SHP77 (cell line): ENCODE results near the gene PIK3AP1.

Experiments used
- DNase-seq, 2 experiments: peaks; one replicate each; lab custom pipeline; 2025; lab: John Stamatoyannopoulos, UW

PIK3AP1 gene

DNA sequence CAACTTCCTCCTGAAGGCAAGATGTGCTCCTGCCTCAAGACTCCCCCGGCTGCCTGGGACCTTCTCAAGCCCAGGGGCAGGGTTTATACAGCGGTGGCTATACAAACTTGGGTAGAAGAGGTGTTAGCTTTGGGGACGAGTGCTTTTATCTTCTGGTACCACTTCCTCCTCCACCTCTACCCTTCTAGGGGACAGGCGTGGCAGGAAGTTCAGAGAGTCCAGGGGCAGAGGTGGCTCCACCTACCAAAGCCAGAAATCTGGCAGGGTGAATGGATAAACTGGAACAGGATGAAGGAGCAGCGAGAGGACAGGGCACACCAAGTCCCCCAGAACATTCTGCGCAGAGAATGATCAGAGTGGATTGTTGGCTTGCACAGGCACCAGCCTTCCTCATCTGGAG is 109.5 kb downstream of the PIK3AP1 start:
- no peak for DNase-seq

GRCh38 chr10:96609510-96609909 is 110.8 kb downstream of the PIK3AP1 start:
- no peak for DNase-seq

DNA sequence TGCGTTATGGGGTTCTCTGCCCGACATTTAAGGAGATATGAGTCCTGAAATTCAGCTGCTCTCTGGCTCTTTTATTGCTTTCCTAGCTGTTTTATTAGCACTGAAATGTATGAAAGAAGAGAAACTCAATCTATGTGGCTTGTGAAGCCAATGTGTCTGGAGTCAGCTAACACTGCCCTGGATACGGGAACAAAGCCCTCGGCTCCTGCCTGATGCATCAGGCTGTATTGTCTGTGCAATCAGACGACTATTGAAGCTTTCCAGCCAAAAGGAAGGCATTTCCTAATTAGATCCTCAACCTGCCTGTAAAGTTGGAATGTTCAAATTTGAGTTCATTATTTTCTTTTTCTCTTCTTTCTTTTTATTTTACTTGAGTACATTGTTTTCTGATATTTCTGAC is 111.5 kb downstream of the PIK3AP1 start:
- no peak for DNase-seq

GRCh38 chr10:96608262-96608661 is 112.1 kb downstream of the PIK3AP1 start:
- DNase-seq = no peak

GRCh38 chr10:96606946-96607345 is 113.4 kb downstream of the PIK3AP1 start:
- no peak for DNase-seq

- DNase-seq = no peak
Observed at GRCh38 chr10:96606216-96606615, 114.1 kb downstream of the PIK3AP1 start.

DNA sequence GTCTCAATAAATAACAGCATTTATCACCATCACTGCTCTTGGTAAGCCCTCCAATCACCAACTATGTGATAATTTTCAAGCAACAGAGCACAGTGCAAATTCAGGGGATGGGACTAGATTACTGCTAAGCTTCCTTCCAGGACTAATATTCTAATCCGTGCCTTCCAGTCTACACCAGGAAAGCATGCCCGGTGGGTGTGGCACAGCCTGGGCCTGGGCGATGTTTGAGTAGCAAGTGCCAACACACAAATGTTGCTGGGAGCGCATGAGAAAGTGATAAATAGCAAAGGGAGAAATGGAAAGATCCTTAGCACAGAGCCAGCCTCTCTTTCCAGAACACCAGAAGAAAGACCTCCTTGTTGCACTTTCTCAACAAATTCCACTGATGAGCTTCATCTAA is 120.0 kb downstream of the PIK3AP1 start:
- DNase-seq = no peak

GRCh38 chr10:96598846-96599245 is 121.5 kb downstream of the PIK3AP1 start:
- no peak for DNase-seq

DNA sequence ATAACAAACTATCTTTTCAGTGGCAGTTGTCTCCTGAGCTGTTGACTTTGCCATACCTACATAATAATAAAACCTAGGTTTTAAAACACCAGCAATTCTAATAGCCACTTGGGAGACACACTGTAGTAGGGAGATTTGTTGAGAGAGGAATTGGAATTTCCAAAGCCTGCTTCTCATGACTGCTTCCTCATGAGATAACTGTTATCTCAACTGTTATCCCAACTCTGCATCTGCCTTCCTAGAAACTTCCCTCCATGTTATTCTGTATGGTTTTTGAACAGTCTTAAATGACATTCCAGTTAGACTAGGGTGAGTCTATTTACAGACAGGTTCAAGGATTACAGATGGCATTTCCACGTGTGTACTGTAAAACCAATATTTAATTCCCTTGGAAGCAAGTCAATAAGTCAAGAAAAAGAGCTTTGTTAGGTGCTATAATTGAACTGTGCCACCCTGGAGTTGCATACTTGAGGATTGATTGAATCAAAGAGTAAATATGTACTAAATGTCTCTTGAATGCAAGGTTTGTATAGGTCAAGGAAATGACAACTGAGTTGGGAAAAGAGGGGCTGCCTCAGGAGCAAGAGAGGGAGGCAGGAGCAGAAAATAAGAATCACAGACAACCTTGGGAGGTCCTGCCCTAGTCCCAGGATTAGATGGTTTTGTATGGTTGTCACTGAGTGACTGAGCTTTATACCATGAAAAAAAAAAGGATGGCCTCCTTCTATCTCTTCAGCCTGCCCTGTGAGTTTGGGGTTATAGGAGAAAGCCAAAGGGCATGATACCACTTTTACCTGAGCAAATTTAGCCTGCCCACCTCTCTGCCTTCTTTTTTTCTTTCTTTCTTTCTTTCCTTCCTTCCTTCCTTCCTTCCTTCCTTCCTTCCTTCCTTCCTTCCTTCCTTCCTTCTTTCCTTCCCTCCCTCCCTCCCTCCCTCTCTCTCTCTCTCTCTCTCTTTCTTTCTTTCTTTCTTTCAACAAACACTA is 123.6 kb downstream of the PIK3AP1 start:
- no peak for DNase-seq

GRCh38 chr10:96595741-96596140 is 124.6 kb downstream of the PIK3AP1 start:
- no peak for DNase-seq

DNA sequence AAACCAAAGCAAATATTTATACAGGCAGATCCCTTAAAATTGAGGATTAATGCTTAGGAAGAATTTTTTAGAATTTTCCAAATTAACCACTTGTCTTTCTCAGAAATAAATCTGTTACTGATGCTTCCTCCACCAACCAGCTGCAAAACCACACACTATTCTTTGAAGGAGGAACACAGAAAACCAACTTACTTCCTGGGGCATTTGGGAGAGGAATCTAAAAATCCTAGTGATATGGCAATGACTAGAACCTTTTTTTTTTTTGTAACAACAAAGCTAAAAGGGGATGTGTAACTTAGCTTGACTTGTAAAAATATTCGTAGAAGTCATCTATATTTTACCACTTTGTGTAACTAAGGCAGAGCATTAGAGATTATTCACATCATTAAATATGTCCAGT is 128.4 kb downstream of the PIK3AP1 start:
- DNase-seq = no peak

GRCh38 chr10:96588616-96589419 is 131.5 kb downstream of the PIK3AP1 start:
- DNase-seq = no peak

DNA sequence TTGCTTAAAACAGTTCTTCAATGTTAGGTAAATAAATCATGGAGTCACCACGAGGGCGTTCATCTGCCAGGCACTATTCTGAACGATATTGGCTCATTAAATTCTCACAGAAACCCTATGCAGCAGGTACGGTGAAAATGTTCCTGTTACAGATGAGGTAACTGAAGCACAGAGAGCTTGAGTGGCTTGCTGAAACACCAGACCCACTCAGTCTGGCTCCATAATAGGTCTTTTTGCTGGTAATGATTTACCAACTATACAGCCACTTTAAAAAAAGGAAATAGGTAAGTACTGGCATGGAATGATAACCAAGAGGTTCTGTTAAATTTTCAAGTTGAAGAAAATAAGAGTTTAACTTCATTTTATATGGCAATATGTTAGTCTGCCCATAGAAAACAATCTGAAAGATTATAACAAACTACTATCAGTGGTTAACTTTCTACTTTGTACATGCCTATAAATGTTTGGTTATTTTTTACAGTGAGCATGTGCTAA is 132.2 kb downstream of the PIK3AP1 start:
- DNase-seq = no peak

- peak; percentile 59 to 66 for DNase-seq
Observed at GRCh38 chr10:96587264-96588059, 132.9 kb downstream of the PIK3AP1 start.

DNA sequence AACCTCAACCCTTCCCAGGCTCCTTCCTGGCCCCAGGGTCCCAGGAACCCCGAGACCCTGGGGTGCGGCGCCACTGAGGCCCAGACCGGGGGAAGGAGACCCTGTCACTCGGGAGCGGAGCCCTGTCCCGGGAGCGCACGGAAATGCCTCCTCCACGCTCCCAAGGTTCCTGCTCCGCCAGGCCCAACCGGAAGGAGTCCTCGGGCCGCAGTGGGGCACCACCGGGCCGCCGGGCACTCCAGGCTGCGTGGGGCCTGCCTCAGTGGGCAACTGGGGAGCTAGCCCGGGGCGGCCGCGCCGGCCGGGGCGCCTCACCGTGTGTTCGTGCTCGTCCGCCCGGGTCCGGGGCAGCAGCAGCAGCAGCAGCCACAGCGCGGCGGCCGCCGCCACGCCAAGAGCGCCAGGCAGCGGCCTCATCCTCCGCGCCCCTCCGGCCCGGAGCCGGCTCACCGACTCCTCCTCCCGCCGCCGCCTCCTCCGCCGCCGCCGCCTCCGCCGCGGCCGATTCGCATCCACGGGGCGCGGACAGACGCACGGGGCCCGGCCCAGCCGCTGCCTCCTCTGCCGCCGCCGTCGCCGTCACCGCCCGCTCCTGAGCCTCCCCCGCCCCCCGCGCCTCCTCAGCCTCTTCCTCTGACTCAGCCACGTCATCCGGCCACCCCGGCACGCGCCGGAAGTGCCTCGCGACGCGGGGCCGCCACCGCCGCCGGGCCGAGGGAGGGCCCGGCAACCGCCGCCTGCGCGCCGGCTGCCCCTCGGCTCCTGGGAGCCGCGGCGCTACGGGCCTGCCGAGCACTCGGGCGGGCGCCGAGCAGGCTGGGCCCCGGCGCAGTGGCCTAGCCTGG is 133.7 kb downstream of the PIK3AP1 start, which contains the start of gene TM9SF3:
TM9SF3 (minus strand) TSS at position 594 of the 845 bp plus-strand sequence; CDS start at position 417, 177 bp downstream.
- DNase-seq = peak; percentile 71 to 90

DNA sequence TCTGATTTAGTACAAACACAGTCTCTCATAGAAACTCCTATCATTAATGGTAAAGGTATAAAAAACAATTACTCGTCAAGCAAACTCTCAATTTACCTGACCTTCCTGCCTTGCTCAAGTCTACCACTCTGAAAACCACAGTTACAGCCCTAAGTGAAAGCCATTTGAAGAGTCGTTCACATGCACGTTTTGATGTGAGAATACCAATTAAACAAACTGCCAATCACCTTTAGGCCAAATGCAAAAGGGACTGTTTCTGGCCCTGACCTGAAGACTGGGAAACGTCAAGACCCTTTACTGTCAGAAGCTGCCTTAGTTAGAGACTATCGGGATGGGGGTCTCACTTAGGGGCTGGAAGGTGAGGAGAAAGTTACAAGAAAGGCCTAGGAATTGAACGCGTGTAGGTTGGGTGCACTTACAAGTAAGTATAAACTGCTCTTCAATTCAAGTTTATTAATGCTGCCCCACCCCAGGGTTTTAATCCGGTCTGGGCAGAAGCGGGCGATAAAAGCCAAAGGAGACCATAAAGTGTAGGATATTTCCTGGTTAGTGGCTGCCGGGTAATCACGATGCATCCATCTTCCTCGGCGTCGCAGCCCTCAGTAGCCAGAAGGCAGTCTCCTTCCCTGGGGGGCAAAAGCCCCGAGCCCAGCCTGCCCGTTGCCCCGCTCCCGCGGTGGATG is 134.4 kb downstream of the PIK3AP1 start:
- DNase-seq = no peak

- no peak for DNase-seq
Observed at GRCh38 chr10:96584474-96584873, 135.8 kb downstream of the PIK3AP1 start.

DNA sequence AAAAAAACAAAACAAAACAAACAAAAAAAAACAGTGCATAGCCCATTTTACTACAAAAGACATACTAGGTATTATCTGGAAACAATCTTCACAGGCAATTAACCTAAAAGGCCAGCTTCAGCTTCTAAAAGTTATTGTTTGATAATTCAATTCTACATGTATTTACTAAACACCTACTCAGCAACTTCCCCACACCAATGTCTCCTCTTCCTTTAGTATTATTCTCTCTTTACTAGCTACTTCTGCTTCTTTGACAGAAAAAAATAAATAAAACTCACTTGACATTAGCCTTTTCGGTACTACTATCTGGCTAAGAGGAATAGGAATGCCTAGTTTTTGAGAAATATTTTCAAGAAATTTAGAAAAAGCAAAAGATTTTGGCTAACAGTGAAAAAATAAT is 136.3 kb downstream of the PIK3AP1 start:
- DNase-seq = no peak

- no peak for DNase-seq
Observed at GRCh38 chr10:96579133-96579532, 141.2 kb downstream of the PIK3AP1 start.

GRCh38 chr10:96578633-96579032 is 141.7 kb downstream of the PIK3AP1 start:
- no peak for DNase-seq
